ENCODE measurements around the gene ASAP3. TPM values are rescaled to one million over a fixed set of nuclear protein-coding genes. Genes with fewer than 3 reads are reported as not detected.

Gene ASAP3
- total and polyA plus RNA-seq, 4 donors = 7.0 to 93.9 (median 21.1) TPM

DNA sequence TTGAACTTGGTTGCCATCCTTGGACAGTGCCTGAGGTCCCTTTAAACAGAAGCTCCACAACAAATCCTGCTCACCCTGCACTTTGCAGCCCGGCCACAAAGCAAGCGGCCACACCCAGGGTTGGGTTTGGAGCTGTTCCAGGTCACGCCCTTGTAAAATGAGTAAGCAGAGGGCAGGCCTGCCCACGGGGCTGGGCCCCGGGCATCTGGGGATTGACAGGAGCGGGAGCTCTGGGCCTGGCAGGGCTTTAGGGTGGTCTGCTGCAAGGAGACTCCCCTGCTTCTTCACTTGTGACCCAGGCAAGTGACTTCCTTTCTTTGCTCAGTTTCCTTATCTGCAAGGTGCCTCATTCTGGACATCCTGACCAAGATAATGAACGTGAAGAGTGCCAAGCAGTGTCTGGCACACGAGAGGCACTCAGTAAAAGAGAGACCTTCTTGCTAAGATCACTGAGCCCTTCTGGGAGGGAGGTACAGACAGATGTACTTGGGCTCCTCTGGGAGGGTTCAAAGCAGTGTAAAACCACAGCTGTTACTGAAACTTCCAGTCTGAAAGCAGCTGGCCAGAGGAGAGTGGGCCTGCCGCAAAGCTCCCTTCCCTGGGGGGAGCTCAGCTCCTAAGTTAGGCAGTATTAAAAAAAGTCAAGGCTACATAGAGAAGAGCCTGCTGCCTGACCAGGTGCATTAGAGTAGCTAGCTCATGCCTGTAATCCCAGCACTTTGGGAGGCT, 44.4 kb upstream of the ASAP3 start:
- H3K4me3 ChIP-seq (ENCODE audit: low read length in 2 of 2) = no peak overlapping the region
- H3K27me3 ChIP-seq (ENCODE audit: control insufficient read depth in 1 of 2, insufficient read depth in 2 of 2, low read length in 1 of 2) = no peaks in the 10 kb centered on the region
- intact Hi-C loops (cut with DNase I) = no loop called here
- ATAC-seq (ENCODE audit: low FRiP score) (peak; percentile 59), DNase-seq (peak; percentile 90 to 91)
- whole genome bisulfite sequencing, 2 donors = 22 to 23% methylated on average over 9 of the region's 9 CpGs
- H3K27ac ChIP-seq (ENCODE audit: low read depth in 1 of 2, low read length in 2 of 2) = no peak overlapping the region
- H3K4me1 ChIP-seq (ENCODE audit: control insufficient read depth in 1 of 2, insufficient read depth in 2 of 2, low read length in 2 of 2) = no peaks in the 10 kb centered on the region
- H3K9me3 ChIP-seq (ENCODE audit: control insufficient read depth, low read length) = no peaks in the 10 kb centered on the region
- no peaks in the 10 kb centered on the region for H3K36me3 ChIP-seq (ENCODE audit: control insufficient read depth in 1 of 2, insufficient read depth in 2 of 2, low read length in 1 of 2)

DNA sequence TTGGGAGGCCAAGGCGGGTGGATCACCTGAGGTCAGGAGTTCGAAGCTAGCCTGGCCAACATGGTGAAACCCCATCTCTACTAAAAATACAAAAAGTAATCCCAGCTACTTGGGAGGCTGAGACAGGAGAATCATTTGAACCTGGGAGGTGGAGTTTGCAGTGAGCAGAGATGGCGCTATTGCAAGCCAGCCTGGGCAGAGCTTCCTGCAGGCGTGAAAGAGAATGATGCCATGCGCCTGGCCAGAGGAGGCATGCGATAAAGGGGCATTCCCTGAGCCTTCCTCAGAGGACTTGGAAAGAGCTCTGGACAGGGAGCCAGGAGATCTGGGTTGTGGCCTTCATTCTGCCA, 43.9 kb upstream of the ASAP3 start:
- Histone ChIP-seq H3K27me3 (ENCODE audit: control insufficient read depth in 1 of 2, insufficient read depth in 2 of 2, low read length in 1 of 2) (no peaks in the 10 kb centered on the region), H3K4me3 (ENCODE audit: low read length in 2 of 2) (no peak overlapping the region), H3K36me3 (ENCODE audit: control insufficient read depth in 1 of 2, insufficient read depth in 2 of 2, low read length in 1 of 2) (no peaks in the 10 kb centered on the region), H3K27ac (ENCODE audit: low read depth in 1 of 2, low read length in 2 of 2) (no peak overlapping the region), H3K9me3 (ENCODE audit: control insufficient read depth, low read length) (no peaks in the 10 kb centered on the region), H3K4me1 (ENCODE audit: control insufficient read depth in 1 of 2, insufficient read depth in 2 of 2, low read length in 2 of 2) (no peaks in the 10 kb centered on the region)
- ATAC-seq (ENCODE audit: low FRiP score) (no peak), DNase-seq (no peak)
- 81 to 82% methylated on average over 6 of the region's 6 CpGs for WGBS, 2 donors
- intact Hi-C loops (cut with DNase I) = no loop called here

DNA sequence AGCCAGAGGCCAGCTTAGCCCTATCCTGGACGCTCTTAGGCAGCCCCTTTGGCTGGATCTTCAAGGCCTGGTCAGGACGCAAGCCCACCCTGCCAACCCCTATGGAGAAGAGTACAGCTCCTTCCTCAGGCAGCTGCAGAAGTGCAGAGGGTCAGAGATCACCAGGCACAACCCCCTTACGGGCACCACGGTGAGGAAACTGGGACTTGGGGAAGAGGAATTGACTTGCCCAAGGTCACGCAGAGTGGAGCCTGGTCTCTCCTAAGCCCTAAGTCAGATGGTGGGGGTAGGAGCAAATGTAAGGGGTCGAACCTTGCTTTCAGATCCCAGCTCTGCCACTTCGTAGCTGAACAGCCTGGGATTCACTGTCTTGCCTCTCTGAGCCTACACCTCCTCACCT, 43.4 kb upstream of the ASAP3 start:
- Histone ChIP-seq H3K9me3 (ENCODE audit: control insufficient read depth, low read length) (no peaks in the 10 kb centered on the region), H3K27ac (ENCODE audit: low read depth in 1 of 2, low read length in 2 of 2) (no peak overlapping the region), H3K4me1 (ENCODE audit: control insufficient read depth in 1 of 2, insufficient read depth in 2 of 2, low read length in 2 of 2) (no peaks in the 10 kb centered on the region), H3K27me3 (ENCODE audit: control insufficient read depth in 1 of 2, insufficient read depth in 2 of 2, low read length in 1 of 2) (no peaks in the 10 kb centered on the region), H3K4me3 (ENCODE audit: low read length in 2 of 2) (no peak overlapping the region), H3K36me3 (ENCODE audit: control insufficient read depth in 1 of 2, insufficient read depth in 2 of 2, low read length in 1 of 2) (no peaks in the 10 kb centered on the region)
- intact Hi-C loops (cut with DNase I) = no loop called here
- no peak for DNase-seq
- 94 to 95% methylated on average over 7 of the region's 7 CpGs for WGBS, 2 donors
- no peak for ATAC-seq (ENCODE audit: low FRiP score)

DNA sequence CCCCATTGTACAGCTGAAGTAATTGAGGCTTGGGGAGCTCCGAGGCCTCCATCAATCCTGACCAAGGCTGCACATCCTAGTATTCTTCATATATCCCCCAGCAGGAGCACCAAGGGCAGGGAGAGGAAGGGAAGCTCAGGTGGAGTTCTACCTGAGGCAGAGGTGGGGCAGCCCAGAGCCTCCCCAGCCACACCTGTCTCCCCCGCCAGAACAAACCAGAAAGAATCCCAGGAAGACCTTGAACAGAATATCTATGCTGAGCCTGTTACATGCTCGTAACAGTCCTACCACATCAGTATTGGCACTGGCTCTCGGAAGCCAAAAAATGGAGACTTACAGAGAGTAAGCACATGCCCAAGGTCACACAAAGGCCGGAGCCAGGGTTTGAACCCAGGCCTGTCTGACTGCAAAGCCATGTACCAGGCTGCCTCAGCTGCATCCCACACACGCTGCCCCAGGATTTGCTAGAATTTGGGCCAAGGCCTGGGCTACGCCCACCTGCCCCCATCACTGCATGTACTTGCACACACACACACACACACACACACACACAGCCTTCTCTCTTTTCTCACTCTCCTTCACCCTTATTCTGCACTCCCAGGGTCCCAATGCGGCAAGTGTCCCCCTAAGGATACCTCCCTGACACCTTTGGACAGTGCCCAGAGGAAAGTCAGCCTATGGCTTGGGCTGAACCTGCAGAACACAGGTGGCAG, 42.5 kb upstream of the ASAP3 start:
- ATAC-seq (ENCODE audit: low FRiP score) = no peak
- no peaks in the 10 kb centered on the region for H3K9me3 ChIP-seq (ENCODE audit: control insufficient read depth, low read length)
- no peak overlapping the region for H3K4me3 ChIP-seq (ENCODE audit: low read length in 2 of 2)
- no peaks in the 10 kb centered on the region for H3K27me3 ChIP-seq (ENCODE audit: control insufficient read depth in 1 of 2, insufficient read depth in 2 of 2, low read length in 1 of 2)
- H3K4me1 ChIP-seq (ENCODE audit: control insufficient read depth in 1 of 2, insufficient read depth in 2 of 2, low read length in 2 of 2) = no peaks in the 10 kb centered on the region
- H3K36me3 ChIP-seq (ENCODE audit: control insufficient read depth in 1 of 2, insufficient read depth in 2 of 2, low read length in 1 of 2) = no peaks in the 10 kb centered on the region
- no peak overlapping the region for H3K27ac ChIP-seq (ENCODE audit: low read depth in 1 of 2, low read length in 2 of 2)
- 95 to 99% methylated on average over 8 of the region's 8 CpGs for WGBS, 2 donors
- intact Hi-C loops (cut with DNase I) = no loop called here
- no peak for DNase-seq

DNA sequence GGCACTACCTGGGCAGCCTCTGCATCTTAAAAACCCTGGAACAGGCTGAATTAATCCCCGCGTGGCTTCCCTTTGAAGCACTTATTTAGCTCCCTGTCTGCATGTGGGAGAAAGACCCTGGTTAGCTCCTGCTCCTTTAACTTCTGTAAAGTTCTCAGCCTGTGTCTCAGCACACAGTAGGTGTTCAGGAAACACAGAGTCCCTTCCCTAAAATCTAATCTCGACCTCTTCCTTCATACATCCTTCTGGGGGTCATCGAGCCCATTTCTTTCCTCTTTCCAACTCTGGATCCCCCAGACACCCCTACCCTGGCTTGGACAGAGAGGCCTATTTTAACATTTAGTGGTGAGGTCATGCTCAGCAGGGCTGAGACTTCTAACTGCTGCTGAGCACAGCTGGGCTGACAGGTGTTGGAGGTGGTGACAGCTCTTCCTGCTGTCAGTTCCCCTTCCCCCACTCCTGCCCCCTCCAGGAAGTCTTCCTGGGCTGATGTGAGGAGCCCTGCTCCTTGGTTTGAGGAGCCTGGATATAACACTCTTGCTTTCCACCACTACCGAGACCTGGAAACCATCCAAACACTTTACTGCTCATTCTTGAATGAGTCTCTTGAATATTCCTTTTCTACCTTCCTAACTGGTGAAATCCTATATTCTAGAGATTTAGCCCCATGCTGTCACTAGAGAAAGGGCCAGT, 41.7 kb upstream of the ASAP3 start:
- no peaks in the 10 kb centered on the region for H3K27me3 ChIP-seq (ENCODE audit: control insufficient read depth in 1 of 2, insufficient read depth in 2 of 2, low read length in 1 of 2)
- intact Hi-C loops (cut with DNase I) = no loop called here
- no peaks in the 10 kb centered on the region for H3K4me1 ChIP-seq (ENCODE audit: control insufficient read depth in 1 of 2, insufficient read depth in 2 of 2, low read length in 2 of 2)
- H3K9me3 ChIP-seq (ENCODE audit: control insufficient read depth, low read length) = no peaks in the 10 kb centered on the region
- no peak overlapping the region for H3K27ac ChIP-seq (ENCODE audit: low read depth in 1 of 2, low read length in 2 of 2)
- H3K4me3 ChIP-seq (ENCODE audit: low read length in 2 of 2) = no peak overlapping the region
- ATAC-seq (ENCODE audit: low FRiP score) (no peak), DNase-seq (no peak)
- no peaks in the 10 kb centered on the region for H3K36me3 ChIP-seq (ENCODE audit: control insufficient read depth in 1 of 2, insufficient read depth in 2 of 2, low read length in 1 of 2)
- 83 to 84% methylated on average over 5 of the region's 5 CpGs for WGBS, 2 donors

DNA sequence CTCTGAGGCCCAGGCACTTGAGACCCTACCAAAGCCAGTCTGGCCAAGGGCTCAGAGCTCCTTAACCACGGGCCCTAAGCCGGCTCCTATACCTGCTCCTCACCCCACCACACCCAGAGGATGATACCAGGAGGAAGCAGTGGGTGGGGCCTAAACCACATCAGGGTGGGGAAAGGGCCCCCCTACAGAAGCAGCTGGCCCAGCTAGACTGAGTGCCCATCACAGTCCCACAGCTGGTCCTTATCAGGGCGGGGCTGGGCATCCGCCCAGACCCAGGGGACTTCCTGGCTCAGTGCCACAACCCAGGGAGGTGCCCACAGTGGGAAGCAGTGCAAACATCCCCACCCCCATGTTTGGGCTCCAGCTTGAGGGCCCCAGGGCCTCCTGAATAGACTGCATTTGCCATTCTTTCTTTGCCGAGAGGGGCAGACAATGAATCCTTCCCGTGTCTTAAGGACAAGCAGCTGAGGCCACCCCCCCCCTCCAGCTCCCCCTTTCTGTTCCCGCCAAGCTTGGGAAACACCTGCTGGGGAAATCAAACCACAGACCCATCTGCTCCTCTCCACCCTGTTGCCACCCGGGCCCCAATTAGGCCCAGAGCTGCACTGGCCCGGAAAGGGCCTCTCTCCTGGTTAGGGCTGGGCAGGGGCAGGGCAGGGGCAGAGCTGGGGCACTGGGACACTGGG, 40.9 kb upstream of the ASAP3 start:
- Histone ChIP-seq H3K27ac (ENCODE audit: low read depth in 1 of 2, low read length in 2 of 2) (no peak overlapping the region), H3K4me3 (ENCODE audit: low read length in 2 of 2) (no peak overlapping the region), H3K36me3 (ENCODE audit: control insufficient read depth in 1 of 2, insufficient read depth in 2 of 2, low read length in 1 of 2) (no peaks in the 10 kb centered on the region), H3K9me3 (ENCODE audit: control insufficient read depth, low read length) (no peaks in the 10 kb centered on the region), H3K4me1 (ENCODE audit: control insufficient read depth in 1 of 2, insufficient read depth in 2 of 2, low read length in 2 of 2) (no peaks in the 10 kb centered on the region), H3K27me3 (ENCODE audit: control insufficient read depth in 1 of 2, insufficient read depth in 2 of 2, low read length in 1 of 2) (no peaks in the 10 kb centered on the region)
- no peak for DNase-seq
- WGBS, 2 donors = 71 to 84% methylated on average over 9 of the region's 9 CpGs
- intact Hi-C loops (cut with DNase I) = no loop called here
- ATAC-seq (ENCODE audit: low FRiP score) = no peak

DNA sequence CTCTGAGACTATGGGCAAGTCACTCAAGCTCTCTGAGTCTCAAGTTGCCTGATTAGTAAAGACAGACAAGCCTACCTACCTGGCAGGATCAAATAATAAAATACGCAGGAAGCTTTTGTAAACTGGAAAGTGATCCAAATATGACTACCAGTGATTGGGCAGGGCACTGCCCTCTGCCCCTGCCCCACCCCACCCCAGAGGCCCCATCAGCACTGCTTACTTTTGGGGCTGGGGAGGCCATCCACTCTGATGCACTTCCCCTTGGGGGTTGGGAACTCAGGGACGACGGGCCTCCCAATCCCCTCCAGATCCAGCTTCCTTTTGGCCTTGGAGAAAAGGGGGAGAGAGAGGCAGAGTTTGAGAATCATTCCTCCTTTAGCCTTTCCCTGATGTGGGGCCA, 40.2 kb upstream of the ASAP3 start:
- ATAC-seq (ENCODE audit: low FRiP score) = no peak
- Histone ChIP-seq H3K9me3 (ENCODE audit: control insufficient read depth, low read length) (no peaks in the 10 kb centered on the region), H3K27ac (ENCODE audit: low read depth in 1 of 2, low read length in 2 of 2) (no peak overlapping the region), H3K27me3 (ENCODE audit: control insufficient read depth in 1 of 2, insufficient read depth in 2 of 2, low read length in 1 of 2) (no peaks in the 10 kb centered on the region), H3K36me3 (ENCODE audit: control insufficient read depth in 1 of 2, insufficient read depth in 2 of 2, low read length in 1 of 2) (no peaks in the 10 kb centered on the region), H3K4me3 (ENCODE audit: low read length in 2 of 2) (no peak overlapping the region), H3K4me1 (ENCODE audit: control insufficient read depth in 1 of 2, insufficient read depth in 2 of 2, low read length in 2 of 2) (no peaks in the 10 kb centered on the region)
- intact Hi-C loops (cut with DNase I) = no loop called here
- no peak for DNase-seq
- WGBS, 2 donors = 81 to 82% methylated on average over 3 of the region's 3 CpGs

DNA sequence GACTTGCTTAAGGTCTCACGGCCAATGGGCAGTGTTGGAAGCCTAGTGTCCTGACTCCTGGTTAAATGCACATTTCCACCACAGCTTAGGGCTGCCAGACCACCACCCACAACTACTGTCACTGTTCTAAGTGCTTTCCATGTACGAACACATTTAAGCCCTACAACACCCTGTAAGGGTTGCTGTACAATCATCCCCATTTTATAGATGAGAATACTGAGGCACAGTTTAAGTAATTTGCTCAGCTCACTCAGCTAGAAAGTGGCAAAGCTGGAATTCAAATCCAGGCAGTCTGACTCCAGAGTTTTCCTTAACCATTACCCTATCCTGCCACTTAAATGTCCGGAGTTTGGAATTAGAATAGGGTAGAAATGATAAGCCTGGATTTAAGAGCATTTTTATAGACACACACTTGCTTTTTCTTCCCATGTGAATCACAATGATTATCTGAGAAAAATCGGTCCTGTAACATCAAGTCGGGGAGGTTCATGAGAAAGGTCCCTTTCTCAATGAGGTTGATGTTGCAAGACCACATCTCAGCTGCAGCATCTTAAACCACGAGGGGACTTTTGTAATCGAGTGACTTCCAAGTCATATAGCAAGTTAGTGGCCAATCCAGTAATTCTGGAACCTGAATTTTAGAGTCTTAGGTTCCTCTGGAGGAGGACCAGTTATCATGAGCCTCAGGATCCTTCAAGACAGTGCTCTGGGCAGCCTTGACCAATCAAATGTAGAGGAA, 38.4 kb upstream of the ASAP3 start:
- ATAC-seq (ENCODE audit: low FRiP score) = no peak
- 89 to 90% methylated on average over 7 of the region's 7 CpGs for WGBS, 2 donors
- no peak overlapping the region for H3K4me3 ChIP-seq (ENCODE audit: low read length in 2 of 2)

More for the DNA sequence above, 38.4 kb upstream of the ASAP3 start:
- H3K4me1 ChIP-seq (ENCODE audit: control insufficient read depth in 1 of 2, insufficient read depth in 2 of 2, low read length in 2 of 2) = no peaks in the 10 kb centered on the region
- intact Hi-C loops (cut with DNase I) = no loop called here
- H3K27ac ChIP-seq (ENCODE audit: low read depth in 1 of 2, low read length in 2 of 2) = no peak overlapping the region
- H3K9me3 ChIP-seq (ENCODE audit: control insufficient read depth, low read length) = no peaks in the 10 kb centered on the region
- H3K36me3 ChIP-seq (ENCODE audit: control insufficient read depth in 1 of 2, insufficient read depth in 2 of 2, low read length in 1 of 2) = no peaks in the 10 kb centered on the region
- H3K27me3 ChIP-seq (ENCODE audit: control insufficient read depth in 1 of 2, insufficient read depth in 2 of 2, low read length in 1 of 2) = no peaks in the 10 kb centered on the region
- no peak for DNase-seq
